ENCODE measurements around the gene TCF19. TPM values are rescaled to one million over a fixed set of nuclear protein-coding genes. Genes with fewer than 3 reads are reported as not detected.

The TCF19 gene
- total and polyA plus RNA-seq, 2 donors (not counting 1 experiment from before 2014, with no cell fraction given), result 7.2 to 8.4 TPM

DNA sequence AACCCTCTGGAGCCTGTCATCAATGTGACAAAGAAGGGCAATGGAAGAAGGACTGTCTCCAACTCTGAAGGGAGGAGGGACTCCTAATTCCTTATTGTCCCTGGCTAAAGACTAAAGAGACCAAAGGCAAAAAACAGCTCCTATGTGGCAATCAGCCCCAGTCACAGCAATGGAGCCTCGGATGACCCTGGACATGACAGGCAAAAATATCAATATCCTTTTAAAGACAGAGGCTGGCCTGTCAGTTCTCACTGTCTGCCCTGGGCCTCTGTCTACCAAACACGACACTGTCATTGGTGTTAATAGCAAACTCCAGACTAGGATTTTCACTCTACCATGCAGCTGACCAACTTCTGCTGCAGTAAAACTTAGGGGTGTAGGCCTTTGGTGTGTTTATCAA lies 50.1 kb downstream of the TCF19 start:
- Histone ChIP-seq H3K36me3 (ENCODE audit: control insufficient read depth, insufficient read depth, low read length) (no peaks in the 10 kb centered on the region), H3K4me3 (replicated peaks in 1 of 4; ENCODE audit: control extremely low read depth in 1 of 4, insufficient read depth in 1 of 4, low read depth in 3 of 4, low read length in 4 of 4) (no peak overlapping the region), H2AFZ (ENCODE audit: low read length) (no peak overlapping the region), H3K9ac (ENCODE audit: insufficient read depth, low read length) (no peak overlapping the region), H3K27me3 (ENCODE audit: control insufficient read depth, insufficient read depth, low read length) (no peaks in the 10 kb centered on the region), H3K4me1 (ENCODE audit: control insufficient read depth, extremely low read depth, insufficient read depth, low read length) (peaks cover under 1% of the 10 kb centered on the region), H3K4me2 (ENCODE audit: extremely low read depth, insufficient read depth, low read length) (no peak overlapping the region), H4K20me1 (ENCODE audit: control insufficient read depth, extremely low read depth, insufficient read depth, low read length) (no peaks in the 10 kb centered on the region), H3K27ac (ENCODE audit: insufficient read depth, low read length) (no peak overlapping the region), H3K9me3 (ENCODE audit: control insufficient read depth, insufficient read depth, low read depth, low read length) (no peaks in the 10 kb centered on the region), H3K79me2 (ENCODE audit: control insufficient read depth, insufficient read depth, low read length) (no peaks in the 10 kb centered on the region)
- TF ChIP-seq, protein P1, sequence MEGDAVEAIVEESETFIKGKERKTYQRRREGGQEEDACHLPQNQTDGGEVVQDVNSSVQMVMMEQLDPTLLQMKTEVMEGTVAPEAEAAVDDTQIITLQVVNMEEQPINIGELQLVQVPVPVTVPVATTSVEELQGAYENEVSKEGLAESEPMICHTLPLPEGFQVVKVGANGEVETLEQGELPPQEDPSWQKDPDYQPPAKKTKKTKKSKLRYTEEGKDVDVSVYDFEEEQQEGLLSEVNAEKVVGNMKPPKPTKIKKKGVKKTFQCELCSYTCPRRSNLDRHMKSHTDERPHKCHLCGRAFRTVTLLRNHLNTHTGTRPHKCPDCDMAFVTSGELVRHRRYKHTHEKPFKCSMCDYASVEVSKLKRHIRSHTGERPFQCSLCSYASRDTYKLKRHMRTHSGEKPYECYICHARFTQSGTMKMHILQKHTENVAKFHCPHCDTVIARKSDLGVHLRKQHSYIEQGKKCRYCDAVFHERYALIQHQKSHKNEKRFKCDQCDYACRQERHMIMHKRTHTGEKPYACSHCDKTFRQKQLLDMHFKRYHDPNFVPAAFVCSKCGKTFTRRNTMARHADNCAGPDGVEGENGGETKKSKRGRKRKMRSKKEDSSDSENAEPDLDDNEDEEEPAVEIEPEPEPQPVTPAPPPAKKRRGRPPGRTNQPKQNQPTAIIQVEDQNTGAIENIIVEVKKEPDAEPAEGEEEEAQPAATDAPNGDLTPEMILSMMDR (conservative IDR thresholded peaks at IDR 0.05 in 1 of 2, IDR thresholded peaks at IDR 0.05 in 1 of 2; ENCODE audit: low read depth in 1 of 2, low read length in 2 of 2), result no peak
- no peak for TF ChIP-seq EZH2 (IDR thresholded peaks at IDR 0.05; ENCODE audit: low read length, missing control alignments)
- DNase-seq (ENCODE audit: low read depth in 2 of 2), result no peak

DNA sequence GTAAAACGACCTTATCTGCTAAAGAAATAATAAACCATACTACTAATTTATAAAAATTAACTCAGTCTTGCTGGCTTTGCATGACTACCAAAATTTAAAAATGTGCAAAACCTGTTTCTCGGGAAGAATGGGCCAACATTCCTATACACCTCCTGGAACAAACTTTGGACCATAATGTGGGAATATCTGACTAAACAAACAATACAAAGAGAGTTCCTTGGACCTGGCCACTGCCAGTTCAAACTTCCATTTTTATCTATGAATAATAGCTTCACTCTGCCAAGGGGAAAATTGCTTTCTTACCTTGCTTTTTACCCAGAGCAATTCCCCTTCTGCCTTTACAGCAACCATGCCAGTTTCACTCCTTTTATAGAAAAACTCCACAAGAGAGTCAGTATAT lies 50.7 kb downstream of the TCF19 start:
- H3K27me3 ChIP-seq (ENCODE audit: control insufficient read depth, insufficient read depth, low read length), result no peaks in the 10 kb centered on the region
- no peak for DNase-seq (ENCODE audit: low read depth in 2 of 2)
- H3K4me1 ChIP-seq (ENCODE audit: control insufficient read depth, extremely low read depth, insufficient read depth, low read length), result no peaks in the 10 kb centered on the region
- no peak overlapping the region for H3K4me2 ChIP-seq (ENCODE audit: extremely low read depth, insufficient read depth, low read length)
- H3K27ac ChIP-seq (ENCODE audit: insufficient read depth, low read length), result no peak overlapping the region
- H3K9me3 ChIP-seq (ENCODE audit: control insufficient read depth, insufficient read depth, low read depth, low read length), result no peaks in the 10 kb centered on the region
- H3K9ac ChIP-seq (ENCODE audit: insufficient read depth, low read length), result no peak overlapping the region
- TF ChIP-seq, protein P1 (conservative IDR thresholded peaks at IDR 0.05 in 1 of 2, IDR thresholded peaks at IDR 0.05 in 1 of 2; ENCODE audit: low read depth in 1 of 2, low read length in 2 of 2), result no peak
- TF ChIP-seq EZH2 (IDR thresholded peaks at IDR 0.05; ENCODE audit: low read length, missing control alignments), result no peak
- no peak overlapping the region for H2AFZ ChIP-seq (ENCODE audit: low read length)
- no peaks in the 10 kb centered on the region for H3K79me2 ChIP-seq (ENCODE audit: control insufficient read depth, insufficient read depth, low read length)
- no peak overlapping the region for H3K4me3 ChIP-seq (replicated peaks in 1 of 4; ENCODE audit: control extremely low read depth in 1 of 4, insufficient read depth in 1 of 4, low read depth in 3 of 4, low read length in 4 of 4)
- H4K20me1 ChIP-seq (ENCODE audit: control insufficient read depth, extremely low read depth, insufficient read depth, low read length), result no peaks in the 10 kb centered on the region
- no peaks in the 10 kb centered on the region for H3K36me3 ChIP-seq (ENCODE audit: control insufficient read depth, insufficient read depth, low read length)

DNA sequence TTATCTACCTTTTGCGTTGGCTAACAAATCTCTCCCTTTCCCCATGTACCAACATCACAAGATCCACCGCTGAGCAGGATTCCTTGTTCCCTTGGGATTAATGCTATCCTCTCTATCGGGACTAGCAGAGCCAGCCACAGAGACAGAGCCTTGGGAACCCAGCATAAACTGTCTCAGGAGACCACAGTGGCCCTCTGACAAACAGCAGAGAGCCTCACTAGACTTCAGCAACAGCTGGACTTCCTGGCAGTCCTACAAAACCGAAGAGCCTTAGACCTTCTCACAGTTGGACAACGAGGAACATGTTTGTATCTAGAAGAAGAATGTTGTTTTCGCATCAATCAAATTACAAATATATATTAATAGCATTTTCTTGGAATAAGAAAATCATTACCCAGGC lies 51.7 kb downstream of the TCF19 start:
- no peak overlapping the region for H3K4me3 ChIP-seq (replicated peaks in 1 of 4; ENCODE audit: control extremely low read depth in 1 of 4, insufficient read depth in 1 of 4, low read depth in 3 of 4, low read length in 4 of 4)
- H4K20me1 ChIP-seq (ENCODE audit: control insufficient read depth, extremely low read depth, insufficient read depth, low read length), result no peaks in the 10 kb centered on the region
- no peak for DNase-seq (ENCODE audit: low read depth in 2 of 2)
- H2AFZ ChIP-seq (ENCODE audit: low read length), result no peak overlapping the region
- H3K27ac ChIP-seq (ENCODE audit: insufficient read depth, low read length), result no peak overlapping the region
- no peak overlapping the region for H3K4me2 ChIP-seq (ENCODE audit: extremely low read depth, insufficient read depth, low read length)
- H3K9me3 ChIP-seq (ENCODE audit: control insufficient read depth, insufficient read depth, low read depth, low read length), result no peaks in the 10 kb centered on the region
- H3K79me2 ChIP-seq (ENCODE audit: control insufficient read depth, insufficient read depth, low read length), result no peaks in the 10 kb centered on the region
- no peaks in the 10 kb centered on the region for H3K27me3 ChIP-seq (ENCODE audit: control insufficient read depth, insufficient read depth, low read length)
- no peaks in the 10 kb centered on the region for H3K36me3 ChIP-seq (ENCODE audit: control insufficient read depth, insufficient read depth, low read length)
- no peaks in the 10 kb centered on the region for H3K4me1 ChIP-seq (ENCODE audit: control insufficient read depth, extremely low read depth, insufficient read depth, low read length)
- no peak for TF ChIP-seq EZH2 (IDR thresholded peaks at IDR 0.05; ENCODE audit: low read length, missing control alignments)
- TF ChIP-seq, protein P1 (conservative IDR thresholded peaks at IDR 0.05 in 1 of 2, IDR thresholded peaks at IDR 0.05 in 1 of 2; ENCODE audit: low read depth in 1 of 2, low read length in 2 of 2), result no peak
- no peak overlapping the region for H3K9ac ChIP-seq (ENCODE audit: insufficient read depth, low read length)

Measured in fibroblast of lung (primary cell).